Activated CD8-positive, alpha-beta memory T cell treated with anti-CD3 and anti-CD28 coated beads for 1 hour (primary cell): ENCODE measurements around the gene METTL1.
"Not testable (repeated sequence)": the region's sequence is repeated elsewhere in the genome, so short reads cannot be mapped to it uniquely, and the experiment has no call there.

Experiments
- DNase-seq, 2 donors: peaks; one replicate each; pipeline ENCODE4 v3.0.0-alpha.2; 2020; ENCODE audit warnings: low read depth in 1 of 2; ENCODE audit errors: extremely low read depth in 1 of 2

Gene METTL1

GRCh38 chr12:57726151-57726883 lies 45.6 kb downstream of the METTL1 start:
- no peak for DNase-seq

- DNase-seq, result no peak
These were observed 46.1 kb downstream of the METTL1 start for GRCh38 chr12:57725851-57726150.

GRCh38 chr12:57724936-57725740 lies 46.8 kb downstream of the METTL1 start:
- no peak for DNase-seq

- DNase-seq, result no peak
These were observed 47.6 kb downstream of the METTL1 start for GRCh38 chr12:57724003-57724935.

GRCh38 chr12:57723630-57723962 lies 48.3 kb downstream of the METTL1 start:
- DNase-seq, result no peak

- DNase-seq, result no peak
These were observed 48.9 kb downstream of the METTL1 start for GRCh38 chr12:57722716-57723629.

GRCh38 chr12:57721846-57722608 lies 49.9 kb downstream of the METTL1 start:
- DNase-seq, result not testable (repeated sequence)

- no peak for DNase-seq
These were observed 51.0 kb downstream of the METTL1 start for GRCh38 chr12:57720606-57721595.

- no peak for DNase-seq
These were observed 51.9 kb downstream of the METTL1 start for GRCh38 chr12:57719777-57720605.

GRCh38 chr12:57718641-57719528 lies 53.0 kb downstream of the METTL1 start:
- no peak for DNase-seq
